Fibroblast of skin of scalp (primary cell): ENCODE data around the gene FIGLA.

Experiments used
- DNase-seq: peaks from one replicate; pipeline ENCODE4 v3.0.0-alpha.2; 2013

FIGLA gene

GRCh38 chr2:70771446-70771845 is 19.0 kb downstream of the FIGLA start:
- DNase-seq = no peak

- DNase-seq = no peak
These were observed 21.0 kb downstream of the FIGLA start for GRCh38 chr2:70769450-70769849.

DNA sequence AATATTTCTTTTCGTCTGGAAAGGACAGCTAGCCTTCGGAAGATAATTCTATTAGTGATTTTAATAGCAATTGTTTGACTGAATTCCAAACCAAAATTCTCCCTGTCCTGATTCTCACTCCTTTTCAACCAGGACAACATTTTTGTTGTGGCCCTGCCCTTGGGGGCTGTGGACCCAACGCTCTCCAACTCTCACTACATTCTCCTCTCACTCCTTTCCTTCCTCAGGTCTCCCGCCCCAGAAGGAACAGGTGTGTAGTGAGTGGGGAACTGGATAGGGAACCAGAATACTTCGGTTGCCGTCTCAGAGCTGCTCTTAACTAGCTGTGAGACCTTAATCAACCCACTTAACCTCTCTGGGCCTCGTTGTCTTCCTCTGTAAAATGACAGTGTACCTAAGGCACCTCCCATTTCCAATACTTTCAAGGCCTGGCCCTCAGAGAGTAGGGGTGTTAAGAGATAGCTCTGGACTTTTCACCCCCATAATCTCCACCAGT is 21.8 kb downstream of the FIGLA start:
- no peak for DNase-seq

DNA sequence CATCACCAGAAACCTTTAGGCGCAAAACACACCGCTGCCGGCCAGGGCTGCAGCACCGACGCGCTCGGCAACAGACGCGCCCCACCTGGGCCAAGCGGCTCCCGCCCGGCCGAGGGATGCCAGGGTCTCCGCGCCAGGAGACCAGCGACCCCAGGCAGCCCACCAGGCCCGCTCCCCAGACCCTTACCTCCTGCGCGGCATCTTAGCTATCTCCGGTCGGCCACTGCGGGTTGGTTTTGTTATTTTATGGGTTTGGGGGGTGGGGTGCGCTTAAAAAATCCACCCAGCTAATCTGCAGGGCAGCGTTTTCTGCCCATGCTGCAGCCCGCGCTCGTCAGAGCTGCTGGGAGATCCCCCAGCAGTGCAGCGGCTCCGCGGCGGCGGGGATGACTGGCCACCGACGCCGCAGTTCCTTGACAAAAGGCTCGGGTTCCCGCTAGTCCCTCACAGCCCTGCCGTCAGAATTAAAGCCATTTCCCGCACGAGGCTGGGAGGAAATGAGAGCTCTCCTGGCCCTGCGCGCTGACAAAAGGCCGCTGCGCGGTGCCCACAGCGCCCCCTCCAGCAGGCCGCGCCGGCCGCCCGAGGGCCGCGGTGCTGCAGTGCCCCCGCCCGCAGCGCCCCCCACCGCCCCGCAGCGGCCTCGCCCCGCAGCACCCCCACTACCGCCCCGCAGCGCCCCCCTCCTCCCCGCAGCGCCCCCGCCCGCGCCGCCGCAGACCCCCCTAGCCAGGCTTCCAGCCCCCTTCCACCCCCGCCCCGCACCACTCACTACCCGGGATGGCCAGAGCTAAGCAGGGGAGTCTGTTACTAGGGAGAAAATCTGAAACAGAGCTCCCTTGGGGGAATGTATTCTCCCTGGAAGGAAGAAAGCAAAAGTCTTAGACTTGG is 22.5 kb downstream of the FIGLA start, which contains the start of gene ADD2:
TSS of gene ADD2 (minus strand) at position 502 of the 891 bp plus-strand sequence. CDS start 61,792 bp downstream, outside the sequence.
- peak; percentile 48 for DNase-seq

DNA sequence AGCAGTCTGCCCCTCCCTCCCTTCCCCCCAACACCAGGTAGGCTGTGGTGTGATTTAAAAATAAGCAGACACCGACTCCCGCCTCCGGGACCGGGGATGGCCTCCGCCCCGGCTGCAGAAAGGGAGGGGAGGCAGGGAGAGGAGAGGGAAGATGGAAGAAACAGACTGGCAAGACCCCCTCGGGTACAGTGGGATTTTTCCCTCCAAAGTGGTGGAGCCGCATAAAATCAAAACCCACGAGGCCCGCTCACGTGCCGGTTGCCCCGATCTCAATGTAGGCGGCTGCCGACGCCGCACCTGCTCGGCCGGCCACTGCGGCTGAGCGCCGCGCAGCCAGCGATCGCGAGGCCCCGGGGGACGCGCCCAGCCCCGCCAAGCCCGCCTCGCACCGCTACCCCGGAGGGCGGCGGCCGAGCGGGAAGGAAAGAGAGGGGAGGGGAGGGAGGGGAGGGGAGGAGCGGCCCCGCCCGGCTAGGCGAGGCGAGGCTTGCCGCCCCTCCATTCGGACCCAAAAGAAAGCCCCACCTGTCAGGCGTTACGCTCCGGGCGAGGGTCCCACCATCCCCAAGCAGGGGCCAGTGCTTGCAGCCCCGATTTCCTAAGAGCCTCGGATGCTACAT is 23.3 kb downstream of the FIGLA start:
- no peak for DNase-seq

DNA sequence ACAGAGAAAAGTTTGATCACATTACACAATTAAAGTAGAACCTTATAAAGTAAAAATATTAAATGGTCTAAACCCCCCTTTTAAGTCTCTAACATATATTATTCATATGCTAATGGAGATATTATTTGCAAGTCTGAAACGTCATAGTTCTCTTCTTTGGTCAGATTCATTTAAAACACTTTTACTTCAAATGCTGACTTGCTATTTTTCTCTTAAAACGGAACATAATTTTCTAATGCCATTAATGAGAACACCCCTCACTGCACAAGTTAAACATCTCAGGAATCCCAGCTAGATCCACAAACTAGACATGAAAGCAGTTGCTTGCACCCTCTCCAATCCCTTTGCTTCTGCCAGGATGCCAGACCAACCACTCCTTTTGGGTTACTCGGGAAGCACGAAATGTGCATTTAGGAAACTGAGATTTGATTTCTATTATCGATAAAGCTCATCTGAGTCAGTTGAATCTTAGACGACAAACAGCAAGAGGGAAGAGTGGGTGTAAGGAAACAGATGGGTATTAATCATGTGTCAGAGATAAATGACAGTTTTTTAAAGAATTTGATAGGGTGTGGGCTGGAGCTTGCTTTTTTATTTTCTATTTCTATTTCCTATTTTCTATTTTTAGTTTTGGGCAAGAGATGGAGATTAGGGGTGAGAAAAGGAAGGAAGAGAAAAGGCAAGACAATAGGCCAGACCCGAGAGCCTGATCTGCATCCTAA is 23.9 kb downstream of the FIGLA start:
- DNase-seq = no peak

DNA sequence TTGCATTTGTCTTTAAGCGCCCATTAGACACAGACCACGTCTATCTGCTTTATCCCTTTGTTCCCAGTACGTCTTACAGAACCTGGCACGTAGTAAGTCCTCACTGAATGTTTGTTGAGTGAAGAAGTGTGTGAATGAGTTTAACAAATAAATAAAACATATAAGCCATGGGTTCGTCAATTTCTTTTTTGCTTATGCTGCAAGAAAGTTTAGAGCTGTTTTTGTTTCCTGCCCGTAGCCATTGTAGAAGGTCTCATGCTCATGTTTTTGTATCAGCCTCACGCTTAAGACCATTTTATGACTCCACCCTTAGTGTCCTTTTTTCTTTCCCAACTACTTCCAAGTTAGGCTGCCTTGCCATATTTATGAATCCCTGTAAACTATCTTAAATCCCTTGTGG is 24.9 kb downstream of the FIGLA start:
- DNase-seq = no peak

GRCh38 chr2:70759446-70759845 is 31.0 kb downstream of the FIGLA start:
- no peak for DNase-seq

- DNase-seq = no peak
These were observed 32.5 kb downstream of the FIGLA start for GRCh38 chr2:70757966-70758365.

DNA sequence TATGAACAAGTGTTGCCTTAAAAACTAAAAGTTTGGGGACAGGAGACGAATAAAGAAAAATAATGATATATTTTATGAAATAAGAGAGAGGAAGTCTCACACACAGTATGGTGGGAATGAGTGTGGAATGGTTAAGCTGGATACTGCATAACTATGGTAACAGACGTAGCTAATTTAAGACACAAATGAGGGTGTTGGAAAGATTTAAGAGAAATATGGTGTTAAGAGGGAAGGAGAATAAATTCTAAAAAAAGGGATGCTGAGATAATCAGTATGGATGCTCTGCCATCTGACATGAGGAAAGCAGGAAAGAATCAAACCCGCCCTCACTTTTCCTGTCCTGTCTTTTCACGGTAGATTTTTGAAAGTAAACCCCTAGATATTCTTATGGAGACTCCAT is 33.1 kb downstream of the FIGLA start:
- DNase-seq = no peak

- no peak for DNase-seq
These were observed 34.3 kb downstream of the FIGLA start for GRCh38 chr2:70756128-70756527.

DNA sequence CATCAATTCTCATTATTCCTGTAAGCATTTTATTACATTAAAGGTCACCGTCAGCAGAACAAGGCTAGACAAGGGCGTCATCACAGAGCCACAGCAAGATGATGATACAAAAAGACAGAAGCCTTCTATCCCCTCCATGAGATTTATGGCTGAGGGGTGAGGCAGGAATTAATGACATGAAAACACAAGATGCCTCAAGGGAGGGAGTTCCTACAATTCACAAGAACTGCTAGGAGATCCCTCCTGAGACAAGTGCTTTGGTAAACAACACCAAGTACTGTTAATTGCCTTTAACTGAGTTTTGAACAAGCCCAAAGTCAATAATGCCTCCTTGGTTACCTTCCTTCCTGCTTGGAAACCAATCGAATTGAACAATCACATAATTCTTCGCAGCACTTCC is 36.5 kb downstream of the FIGLA start:
- no peak for DNase-seq

GRCh38 chr2:70753031-70753430 is 37.4 kb downstream of the FIGLA start:
- no peak for DNase-seq

DNA sequence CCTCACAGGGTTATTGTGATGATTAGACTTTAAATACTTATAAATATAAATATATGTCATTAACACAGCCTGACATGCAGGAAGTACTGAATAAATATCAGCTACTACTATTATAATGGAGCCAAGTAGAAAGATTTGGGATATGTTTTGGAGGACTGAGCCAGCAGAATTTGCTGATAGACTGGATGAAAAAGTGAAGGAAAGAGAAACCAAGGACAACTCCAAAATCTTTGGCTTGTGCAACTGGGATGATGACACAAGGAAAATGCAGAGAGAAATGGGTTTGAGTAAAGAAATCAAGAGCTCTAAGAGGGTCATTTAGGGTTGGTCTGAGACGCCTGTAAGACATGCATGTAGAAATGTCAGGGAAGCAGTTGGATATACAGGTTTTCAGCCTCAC is 38.0 kb downstream of the FIGLA start:
- no peak for DNase-seq

- no peak for DNase-seq
These were observed 38.6 kb downstream of the FIGLA start for GRCh38 chr2:70751881-70752280.

- DNase-seq = no peak
These were observed 40.1 kb downstream of the FIGLA start for GRCh38 chr2:70750320-70750719.

GRCh38 chr2:70748002-70748784 is 42.2 kb downstream of the FIGLA start:
- DNase-seq = no peak

DNA sequence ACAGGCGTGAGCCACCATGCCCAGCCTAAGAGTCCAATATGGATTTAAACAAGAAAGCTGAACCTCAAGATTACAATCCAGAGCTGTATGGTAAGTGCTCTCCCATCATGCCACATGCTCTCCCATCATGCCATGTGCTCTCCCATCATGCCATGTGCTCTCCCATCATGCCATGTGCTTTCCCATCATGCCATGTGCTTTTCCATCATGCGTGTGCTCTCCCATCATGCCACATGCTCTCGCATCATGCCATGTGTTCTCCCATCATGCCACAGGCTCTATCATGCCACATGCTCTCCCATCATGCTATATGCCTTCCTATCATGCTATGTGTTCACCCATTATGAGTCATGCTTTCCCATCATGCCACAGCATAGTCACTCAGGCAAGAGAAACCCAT is 43.2 kb downstream of the FIGLA start:
- DNase-seq = no peak

DNA sequence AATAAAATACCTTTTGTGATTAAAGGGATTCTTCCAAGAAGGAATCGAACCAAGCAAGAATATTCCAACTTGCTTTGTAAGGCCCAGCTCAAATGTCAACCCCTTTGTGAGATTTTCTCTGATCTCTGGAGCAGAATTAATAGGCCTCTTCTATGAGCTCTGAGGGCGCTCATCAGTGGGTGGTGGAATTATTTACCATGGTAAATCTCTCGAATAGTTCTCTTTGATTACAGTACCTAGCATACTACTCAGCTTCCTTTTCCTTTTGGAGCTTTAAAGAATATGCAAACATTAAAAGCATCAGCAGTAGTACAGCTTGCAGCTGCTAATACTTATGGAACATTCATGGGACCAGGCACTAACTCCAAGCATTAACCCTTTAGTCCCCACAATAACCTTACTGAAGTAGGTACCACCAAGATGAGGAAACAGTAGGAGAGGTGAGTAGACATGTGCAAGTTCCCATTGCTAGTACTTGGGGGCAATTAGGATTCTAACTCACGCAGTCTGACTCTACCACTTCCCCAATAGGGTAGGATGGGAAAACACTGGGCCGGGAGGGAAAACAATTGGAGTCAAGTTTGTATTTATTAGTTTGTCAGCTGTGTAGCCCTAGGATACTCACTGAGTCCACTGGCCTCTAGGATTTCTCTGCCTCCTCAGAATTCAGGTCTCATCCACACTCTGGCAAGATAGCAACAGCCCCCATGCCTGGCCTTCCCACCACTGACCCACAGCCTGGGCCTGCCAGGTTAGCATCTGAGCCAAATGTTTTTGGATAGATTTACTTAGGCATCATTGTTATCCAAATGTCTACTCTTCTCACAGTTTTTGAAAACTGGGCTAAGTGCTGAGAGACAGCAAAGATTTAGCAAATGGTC is 44.1 kb downstream of the FIGLA start:
- DNase-seq = no peak

GRCh38 chr2:70745276-70745825 is 45.1 kb downstream of the FIGLA start:
- DNase-seq = no peak

- no peak for DNase-seq
These were observed 46.0 kb downstream of the FIGLA start for GRCh38 chr2:70744397-70744796.
